ENCODE data around the gene SFMBT1. TPM values are rescaled to one million over a fixed set of nuclear protein-coding genes. Genes with fewer than 3 reads are reported as not detected.

The SFMBT1 gene
- total RNA-seq, 2 experiments from 2014 or later, result 12.9 to 18.1 TPM

- no peak for TF ChIP-seq EZH2phosphoT487 (IDR thresholded peaks at IDR 0.05; ENCODE audit: borderline replicate concordance, low read depth, low read length)
- no peak for TF ChIP-seq CTCF (conservative IDR thresholded peaks at IDR 0.05; ENCODE audit: low read length)
- Histone ChIP-seq H3K4me2 (ENCODE audit: low read length) (no peak overlapping the region), H3K9me3 (ENCODE audit: low read length) (no peaks in the 10 kb centered on the region; the same call in 1 of the 2 replicates), H3K4me3 (ENCODE audit: low read depth, low read length, poor library complexity, severe bottlenecking) (no peak overlapping the region), H3K36me3 (ENCODE audit: insufficient read depth, low read length) (peaks cover 26% of the 10 kb centered on the region), H3K27ac (ENCODE audit: low read depth, low read length, poor library complexity, severe bottlenecking) (no peak overlapping the region), H3K9me2 (ENCODE audit: insufficient read depth, low read length) (no peaks in the 10 kb centered on the region), H3K4me1 (ENCODE audit: insufficient read depth, low read length, poor library complexity, severe bottlenecking) (peaks cover 5% of the 10 kb centered on the region), H2AFZ (ENCODE audit: low read length) (no peak overlapping the region), H3K79me2 (ENCODE audit: insufficient read depth, low read depth, low read length) (no peaks in the 10 kb centered on the region), H4K20me1 (ENCODE audit: insufficient read depth, low read length) (no peaks in the 10 kb centered on the region)
- CTCF ChIA-PET (ENCODE audit: unreplicated experiment), result no interaction called here
- intact Hi-C loops (cut with micrococcal nuclease; ENCODE audit: unreplicated experiment), result no loop called here
- POLR2A ChIA-PET, result no interaction called here
- BruUV-seq (replicated peaks), result no TSS peak
- DNase-seq (ENCODE audit: low spot score), result no peak
These were observed 159.7 kb downstream of the SFMBT1 start for GRCh38 chr3:52886049-52886730.

GRCh38 chr3:52882377-52882776, 163.5 kb downstream of the SFMBT1 start:
- Histone ChIP-seq H3K36me3 (ENCODE audit: insufficient read depth, low read length) (peaks cover 26% of the 10 kb centered on the region), H3K9me3 (ENCODE audit: low read length) (no peaks in the 10 kb centered on the region; the same call in 1 of the 2 replicates), H3K9me2 (ENCODE audit: insufficient read depth, low read length) (no peaks in the 10 kb centered on the region), H3K4me1 (ENCODE audit: insufficient read depth, low read length, poor library complexity, severe bottlenecking) (peaks cover 5% of the 10 kb centered on the region), H3K79me2 (ENCODE audit: insufficient read depth, low read depth, low read length) (no peaks in the 10 kb centered on the region), H3K4me3 (ENCODE audit: low read depth, low read length, poor library complexity, severe bottlenecking) (no peak overlapping the region), H3K4me2 (ENCODE audit: low read length) (no peak overlapping the region), H2AFZ (ENCODE audit: low read length) (no peak overlapping the region), H4K20me1 (ENCODE audit: insufficient read depth, low read length) (no peaks in the 10 kb centered on the region), H3K27ac (ENCODE audit: low read depth, low read length, poor library complexity, severe bottlenecking) (no peak overlapping the region)
- DNase-seq (ENCODE audit: low spot score), result no peak
- ChIA-PET POLR2A (no interaction called here), CTCF (ENCODE audit: unreplicated experiment) (no interaction called here)
- BruUV-seq (replicated peaks), result no TSS peak
- TF ChIP-seq CTCF (conservative IDR thresholded peaks at IDR 0.05; ENCODE audit: low read length), result no peak
- TF ChIP-seq EZH2phosphoT487 (IDR thresholded peaks at IDR 0.05; ENCODE audit: borderline replicate concordance, low read depth, low read length), result no peak
- intact Hi-C loops (cut with micrococcal nuclease; ENCODE audit: unreplicated experiment), result no loop called here

- no peak for TF ChIP-seq EZH2phosphoT487 (IDR thresholded peaks at IDR 0.05; ENCODE audit: borderline replicate concordance, low read depth, low read length)
- no peak for TF ChIP-seq CTCF (conservative IDR thresholded peaks at IDR 0.05; ENCODE audit: low read length)
- Histone ChIP-seq H3K27ac (ENCODE audit: low read depth, low read length, poor library complexity, severe bottlenecking) (no peak overlapping the region), H2AFZ (ENCODE audit: low read length) (no peak overlapping the region), H3K4me1 (ENCODE audit: insufficient read depth, low read length, poor library complexity, severe bottlenecking) (peaks cover 5% of the 10 kb centered on the region), H4K20me1 (ENCODE audit: insufficient read depth, low read length) (no peaks in the 10 kb centered on the region), H3K9me2 (ENCODE audit: insufficient read depth, low read length) (no peaks in the 10 kb centered on the region), H3K4me2 (ENCODE audit: low read length) (no peak overlapping the region), H3K36me3 (ENCODE audit: insufficient read depth, low read length) (peaks cover 25% of the 10 kb centered on the region), H3K4me3 (ENCODE audit: low read depth, low read length, poor library complexity, severe bottlenecking) (no peak overlapping the region), H3K79me2 (ENCODE audit: insufficient read depth, low read depth, low read length) (no peaks in the 10 kb centered on the region), H3K9me3 (ENCODE audit: low read length) (no peaks in the 10 kb centered on the region; the same call in 1 of the 2 replicates)
- no TSS peak for BruUV-seq (replicated peaks)
- POLR2A ChIA-PET, result interaction anchor here (1.2 kb wide), 1 partner anchor 21 kb away, joined by 3 read pairs; no protein-coding TSS in a partner anchor
- intact Hi-C loops (cut with micrococcal nuclease; ENCODE audit: unreplicated experiment), result no loop called here
- DNase-seq (ENCODE audit: low spot score), result no peak
- CTCF ChIA-PET (ENCODE audit: unreplicated experiment), result no interaction called here
These were observed 164.0 kb downstream of the SFMBT1 start for GRCh38 chr3:52881871-52882270.

All from OCI-LY7 (cell line).